HL-60/S4 (cell line): ENCODE results near the gene FGF14.

Experiments used
- in situ Hi-C: fragments of 300-500 bp; cut with MboI; formaldehyde crosslinking; loops from 2 replicates; pipeline ENCODE4 v1.14.3; 2022; ENCODE audit warnings: low sequenced_read_pairs

The FGF14 gene

GRCh38 chr13:101749584-101749983 is 652.3 kb downstream of the FGF14 start:
- in situ Hi-C loops = no loop called here

GRCh38 chr13:101747039-101747438 is 654.8 kb downstream of the FGF14 start:
- in situ Hi-C loops = no loop called here

- in situ Hi-C loops = no loop called here
Observed at GRCh38 chr13:101746513-101746912, 655.3 kb downstream of the FGF14 start.

- in situ Hi-C loops = no loop called here
Observed at GRCh38 chr13:101739382-101740178, 662.3 kb downstream of the FGF14 start.

GRCh38 chr13:101738336-101738735 is 663.5 kb downstream of the FGF14 start:
- in situ Hi-C loops = no loop called here

DNA sequence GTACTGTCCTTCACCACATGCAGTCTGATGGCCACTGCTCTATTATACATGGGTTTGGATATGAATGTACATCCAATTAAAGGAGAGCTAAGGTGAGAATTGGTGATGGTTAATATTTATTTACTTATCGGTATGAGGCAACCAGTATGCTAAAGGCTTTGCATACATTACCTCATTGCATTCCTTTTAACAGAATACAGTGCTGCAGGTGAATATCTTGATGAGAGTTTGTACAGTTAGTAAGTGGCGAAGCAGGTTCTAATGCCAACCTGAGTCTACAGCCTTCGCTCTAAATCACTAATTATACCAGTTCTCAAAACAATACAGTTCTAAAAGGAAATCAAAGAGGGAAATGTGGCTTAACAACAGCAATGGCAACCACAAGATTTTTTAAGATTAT is 665.3 kb downstream of the FGF14 start:
- in situ Hi-C loops = no loop called here

GRCh38 chr13:101730420-101731000 is 671.3 kb downstream of the FGF14 start:
- in situ Hi-C loops = no loop called here

DNA sequence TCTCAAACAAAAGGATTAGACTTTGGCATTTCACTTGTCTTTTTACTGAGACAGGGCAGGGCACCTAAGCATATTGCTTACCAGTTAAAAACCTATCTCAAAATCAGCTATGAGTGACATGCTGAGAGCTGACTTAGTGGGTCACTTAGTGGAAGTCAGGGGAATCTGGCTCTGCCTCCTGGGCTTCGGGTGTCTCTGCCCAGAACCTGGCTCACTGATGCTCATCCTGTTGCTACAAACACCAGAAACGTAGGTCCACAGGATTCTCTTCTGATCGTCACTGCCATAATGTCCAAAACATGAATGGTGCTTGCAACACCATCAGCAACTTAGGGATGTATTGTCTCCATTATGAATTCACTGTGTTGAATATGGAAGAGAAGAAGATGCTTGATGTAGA is 673.2 kb downstream of the FGF14 start:
- in situ Hi-C loops = no loop called here

DNA sequence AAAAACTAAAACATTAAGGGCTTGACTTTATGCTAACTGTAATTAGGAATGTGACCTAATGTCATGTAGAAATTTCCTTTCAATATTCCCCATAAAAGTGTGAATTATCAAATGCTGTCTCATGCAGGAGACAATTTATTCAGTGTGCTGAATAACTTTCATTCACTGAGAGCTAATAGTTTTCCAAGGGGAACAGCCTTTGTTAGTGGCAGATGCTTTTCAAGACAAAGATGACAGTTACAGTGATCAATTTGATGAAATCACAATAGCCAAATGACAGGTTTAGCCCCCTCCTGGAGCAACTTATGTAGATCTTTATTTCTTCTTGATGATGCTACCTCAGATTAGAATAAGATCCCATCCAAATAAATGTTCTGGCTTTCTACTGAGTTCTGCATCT is 673.8 kb downstream of the FGF14 start:
- in situ Hi-C loops = no loop called here

- in situ Hi-C loops = no loop called here
Observed at GRCh38 chr13:101727118-101727517, 674.7 kb downstream of the FGF14 start.

- in situ Hi-C loops = no loop called here
Observed at GRCh38 chr13:101726681-101727080, 675.2 kb downstream of the FGF14 start.

- in situ Hi-C loops = no loop called here
Observed at GRCh38 chr13:101718496-101718895, 683.4 kb downstream of the FGF14 start.

- in situ Hi-C loops = no loop called here
Observed at GRCh38 chr13:101717353-101717752, 684.5 kb downstream of the FGF14 start.

- in situ Hi-C loops = no loop called here
Observed at GRCh38 chr13:101714195-101714594, 687.7 kb downstream of the FGF14 start.

DNA sequence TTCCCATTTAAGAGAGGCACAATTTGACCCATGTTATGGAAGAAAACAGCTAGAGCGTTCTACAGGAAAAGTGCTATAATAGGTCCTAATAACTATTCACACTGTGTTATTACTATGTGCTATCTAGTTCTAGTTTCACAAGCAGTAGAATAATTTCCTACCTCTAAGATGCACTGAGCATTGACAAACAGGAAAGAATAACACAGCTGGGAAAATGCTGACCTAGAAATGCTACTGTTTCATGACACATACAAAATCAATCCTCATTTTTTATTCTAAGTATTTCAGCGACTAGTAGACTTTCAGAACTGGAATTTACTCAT is 689.9 kb downstream of the FGF14 start:
- in situ Hi-C loops = no loop called here

DNA sequence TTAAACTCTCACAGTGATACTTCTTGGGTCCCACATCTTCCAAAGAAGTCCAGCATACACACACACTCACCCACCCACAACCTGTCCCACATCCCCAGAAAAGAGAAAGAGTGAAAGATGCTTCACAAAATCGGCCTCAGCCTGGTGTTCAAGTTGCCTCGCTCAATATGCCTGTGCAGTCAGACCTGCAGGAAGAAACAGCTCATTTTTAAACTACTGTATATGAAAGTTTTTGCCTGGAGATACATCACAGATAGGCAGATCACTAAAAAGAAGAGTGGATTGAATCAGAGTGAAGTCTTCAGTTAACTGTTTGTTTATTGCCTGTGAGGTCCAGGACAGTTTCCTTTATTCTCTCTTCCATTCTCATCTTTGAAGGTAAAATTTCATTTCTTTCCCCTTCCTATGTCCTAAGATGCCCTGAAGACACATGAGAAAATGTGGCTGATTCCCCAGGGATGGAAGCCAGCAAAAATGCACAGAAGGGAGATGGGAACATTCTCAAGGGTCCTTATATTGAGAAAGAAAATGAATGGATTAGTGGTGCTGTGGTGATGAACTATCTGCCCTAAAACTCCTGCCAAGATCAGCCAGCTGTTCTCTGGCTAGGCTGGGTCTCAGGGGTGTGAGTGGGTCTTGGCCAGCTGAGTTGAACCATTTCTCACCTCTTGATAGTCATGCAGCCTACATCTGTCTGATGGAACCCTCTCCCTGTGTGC is 690.4 kb downstream of the FGF14 start:
- in situ Hi-C loops = no loop called here

DNA sequence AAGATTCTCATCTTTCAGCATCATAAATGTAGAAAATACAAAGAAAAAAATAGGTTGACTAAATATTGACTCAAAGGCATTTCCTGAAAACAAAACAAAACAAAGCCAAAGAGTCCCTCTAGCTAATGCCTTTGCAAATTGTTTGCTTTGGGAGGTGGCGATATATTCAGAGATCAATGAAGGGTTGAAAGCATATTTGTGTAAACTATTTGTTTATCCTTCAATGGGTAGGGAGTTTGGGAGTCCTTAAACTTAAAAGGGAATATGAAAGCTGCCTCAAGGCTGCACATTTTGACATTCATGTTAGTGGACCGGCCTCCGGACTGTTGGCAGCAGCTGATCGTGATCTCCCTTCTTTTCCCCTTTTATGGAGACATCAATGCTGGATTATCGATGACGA is 691.9 kb downstream of the FGF14 start:
- in situ Hi-C loops = no loop called here

GRCh38 chr13:101708115-101708514 is 693.7 kb downstream of the FGF14 start:
- in situ Hi-C loops = no loop called here

DNA sequence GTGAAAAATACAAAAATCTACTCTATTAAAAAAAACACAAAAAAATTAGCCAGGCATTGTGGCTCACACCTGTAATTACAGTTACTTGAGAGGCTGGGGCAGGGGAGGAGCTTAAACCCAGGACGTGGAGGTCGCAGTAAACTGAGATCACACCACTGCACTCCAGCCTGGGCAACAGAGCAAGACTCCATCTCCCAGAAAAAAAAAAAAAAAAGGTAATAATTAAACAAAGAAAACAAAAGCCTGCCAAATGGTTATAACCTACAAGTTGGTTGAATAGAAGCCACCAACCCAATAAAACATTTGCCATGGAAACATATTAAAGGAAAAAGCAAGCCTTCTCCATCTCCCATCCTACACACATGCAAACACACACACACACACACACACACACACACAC is 694.2 kb downstream of the FGF14 start:
- in situ Hi-C loops = no loop called here

- in situ Hi-C loops = no loop called here
Observed at GRCh38 chr13:101706651-101707050, 695.2 kb downstream of the FGF14 start.

GRCh38 chr13:101703838-101704237 is 698.0 kb downstream of the FGF14 start:
- in situ Hi-C loops = no loop called here

DNA sequence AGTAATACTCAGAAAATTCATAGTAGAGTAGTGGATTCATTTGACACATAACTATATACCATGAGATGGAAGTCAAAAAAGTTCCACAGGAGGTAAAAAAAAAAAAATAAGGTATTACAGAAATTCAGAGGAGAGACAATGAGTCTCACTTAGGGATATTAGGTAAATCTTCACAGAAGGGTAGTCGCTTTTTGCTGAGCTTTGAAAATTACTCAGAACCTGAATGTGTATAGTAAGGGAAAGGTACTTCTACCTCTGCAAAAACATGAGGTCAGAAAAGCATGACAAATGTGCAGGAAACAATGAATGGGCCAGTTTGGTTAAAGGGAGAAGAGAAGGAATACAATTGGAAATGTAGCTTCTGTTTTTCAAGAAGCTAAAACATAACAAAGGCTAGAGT is 698.8 kb downstream of the FGF14 start:
- in situ Hi-C loops = no loop called here
